Measurements from ENCODE around the gene SNX33.
"Not testable (repeated sequence)": the region's sequence is repeated elsewhere in the genome, so short reads cannot be mapped to it uniquely, and the experiment has no call there.

The SNX33 gene

GRCh38 chr15:75686212-75686642 lies 38.5 kb downstream of the SNX33 start:
- DNase-seq = peak; percentile 37 to 59 (median 52)

GRCh38 chr15:75687486-75688277 lies 40.0 kb downstream of the SNX33 start:
- no peak for DNase-seq

GRCh38 chr15:75688278-75688557 lies 40.5 kb downstream of the SNX33 start:
- DNase-seq = no peak

GRCh38 chr15:75688831-75689230 lies 41.1 kb downstream of the SNX33 start:
- DNase-seq = no peak

GRCh38 chr15:75689429-75689828 lies 41.7 kb downstream of the SNX33 start:
- DNase-seq = not testable (repeated sequence)

GRCh38 chr15:75692311-75692710 lies 44.6 kb downstream of the SNX33 start:
- DNase-seq = not testable (repeated sequence)

GRCh38 chr15:75693028-75693427 lies 45.3 kb downstream of the SNX33 start:
- not testable (repeated sequence) for DNase-seq

- DNase-seq = no peak
Observed at GRCh38 chr15:75693501-75694240, 46.0 kb downstream of the SNX33 start.

GRCh38 chr15:75694241-75695182 lies 46.8 kb downstream of the SNX33 start:
- no peak for DNase-seq

- no peak for DNase-seq
Observed at GRCh38 chr15:75695220-75695619, 47.5 kb downstream of the SNX33 start.

GRCh38 chr15:75695634-75696310 lies 48.1 kb downstream of the SNX33 start:
- DNase-seq = no peak

GRCh38 chr15:75696311-75696720 lies 48.6 kb downstream of the SNX33 start:
- DNase-seq = no peak

GRCh38 chr15:75696854-75697259 lies 49.1 kb downstream of the SNX33 start:
- DNase-seq = no peak

- DNase-seq = no peak
Observed at GRCh38 chr15:75697523-75697922, 49.8 kb downstream of the SNX33 start.

GRCh38 chr15:75697974-75698747 lies 50.4 kb downstream of the SNX33 start:
- not testable (repeated sequence) for DNase-seq

- DNase-seq = not testable (repeated sequence)
Observed at GRCh38 chr15:75699517-75699916, 51.8 kb downstream of the SNX33 start.

GRCh38 chr15:75699961-75700874 lies 52.5 kb downstream of the SNX33 start:
- not testable (repeated sequence) for DNase-seq

GRCh38 chr15:75701071-75702003 lies 53.6 kb downstream of the SNX33 start:
- DNase-seq = not testable (repeated sequence)

GRCh38 chr15:75702436-75702835 lies 54.7 kb downstream of the SNX33 start:
- no peak for DNase-seq
